Esophagus squamous epithelium (tissue), 4 donors: Measurements from ENCODE around the gene SUSD4.

Experiments used
- POLR2A ChIP-seq, 4 donors: fragments of 450-650 bp; IDR thresholded peaks; one replicate each; pipeline ENCODE4 v1.6.1; 2017; ENCODE audit warnings: antibody characterized with exemption in 4 of 4, mild to moderate bottlenecking in 4 of 4, moderate library complexity in 3 of 4
- TF ChIP-seq, protein P1 (sequence below), 6 experiments: fragments of 450-650 bp in 4 of 6; fragments of 200-600 bp in 2 of 6; sonication (generic) in 2 of 6; IDR thresholded peaks; one replicate each; pipeline ENCODE4 v1.5.1; 2016 to 2019; ENCODE audit warnings: antibody characterized with exemption in 6 of 6, mild to moderate bottlenecking in 4 of 6, moderate library complexity in 4 of 6

DNA sequence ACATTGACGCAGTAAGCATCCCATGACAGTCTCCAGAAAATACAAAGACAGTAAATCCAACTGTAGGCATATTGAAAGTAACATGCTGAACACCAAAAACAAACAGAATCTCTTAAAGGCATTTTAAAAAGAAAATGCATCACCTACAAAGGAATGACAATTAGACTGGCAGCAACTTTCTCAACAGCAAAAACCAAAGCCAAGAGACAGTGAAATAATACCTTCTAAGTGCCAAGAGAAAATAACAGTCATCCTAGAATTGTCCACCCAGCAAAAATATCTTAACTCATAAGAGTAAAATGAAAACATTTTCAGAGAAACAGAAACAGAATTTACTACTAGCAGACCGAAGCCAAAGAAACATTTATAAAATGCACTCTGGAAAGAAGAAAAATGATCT is 49.2 kb upstream of the SUSD4 start:
- TF ChIP-seq, protein P1, sequence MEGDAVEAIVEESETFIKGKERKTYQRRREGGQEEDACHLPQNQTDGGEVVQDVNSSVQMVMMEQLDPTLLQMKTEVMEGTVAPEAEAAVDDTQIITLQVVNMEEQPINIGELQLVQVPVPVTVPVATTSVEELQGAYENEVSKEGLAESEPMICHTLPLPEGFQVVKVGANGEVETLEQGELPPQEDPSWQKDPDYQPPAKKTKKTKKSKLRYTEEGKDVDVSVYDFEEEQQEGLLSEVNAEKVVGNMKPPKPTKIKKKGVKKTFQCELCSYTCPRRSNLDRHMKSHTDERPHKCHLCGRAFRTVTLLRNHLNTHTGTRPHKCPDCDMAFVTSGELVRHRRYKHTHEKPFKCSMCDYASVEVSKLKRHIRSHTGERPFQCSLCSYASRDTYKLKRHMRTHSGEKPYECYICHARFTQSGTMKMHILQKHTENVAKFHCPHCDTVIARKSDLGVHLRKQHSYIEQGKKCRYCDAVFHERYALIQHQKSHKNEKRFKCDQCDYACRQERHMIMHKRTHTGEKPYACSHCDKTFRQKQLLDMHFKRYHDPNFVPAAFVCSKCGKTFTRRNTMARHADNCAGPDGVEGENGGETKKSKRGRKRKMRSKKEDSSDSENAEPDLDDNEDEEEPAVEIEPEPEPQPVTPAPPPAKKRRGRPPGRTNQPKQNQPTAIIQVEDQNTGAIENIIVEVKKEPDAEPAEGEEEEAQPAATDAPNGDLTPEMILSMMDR (IDR thresholded peaks at IDR 0.05): no peak
- no peak for TF ChIP-seq POLR2A (IDR thresholded peaks at IDR 0.05)
